IPS-11a (cell line): ENCODE results near the gene ABLIM1.

Experiments
- H3K4me3 ChIP-seq: one replicate; pipeline ENCODE4 v1.5.1; 2013; ENCODE audit warnings: low read depth, low read length, control low read depth

Gene ABLIM1

GRCh38 chr10:114680543-114681117 lies 22.6 kb upstream of the ABLIM1 start:
- no peak overlapping the region for H3K4me3 ChIP-seq

GRCh38 chr10:114679552-114679951 lies 21.5 kb upstream of the ABLIM1 start:
- no peak overlapping the region for H3K4me3 ChIP-seq

GRCh38 chr10:114678820-114679219 lies 20.7 kb upstream of the ABLIM1 start:
- no peak overlapping the region for H3K4me3 ChIP-seq

GRCh38 chr10:114678336-114678735 lies 20.3 kb upstream of the ABLIM1 start:
- no peak overlapping the region for H3K4me3 ChIP-seq

GRCh38 chr10:114674346-114674745 lies 16.3 kb upstream of the ABLIM1 start:
- H3K4me3 ChIP-seq, result no peak overlapping the region

- H3K4me3 ChIP-seq, result no peak overlapping the region
Observed at GRCh38 chr10:114669648-114670047, 11.6 kb upstream of the ABLIM1 start.

- H3K4me3 ChIP-seq, result no peak overlapping the region
Observed at GRCh38 chr10:114668375-114669080, 10.5 kb upstream of the ABLIM1 start.

GRCh38 chr10:114665873-114666272 lies 7.8 kb upstream of the ABLIM1 start:
- H3K4me3 ChIP-seq, result no peak overlapping the region

- no peak overlapping the region for H3K4me3 ChIP-seq
Observed at GRCh38 chr10:114665406-114665805, 7.3 kb upstream of the ABLIM1 start.

GRCh38 chr10:114664127-114664526 lies 6.1 kb upstream of the ABLIM1 start:
- H3K4me3 ChIP-seq, result no peak overlapping the region

- no peak overlapping the region for H3K4me3 ChIP-seq
Observed at GRCh38 chr10:114663626-114664025, 5.6 kb upstream of the ABLIM1 start.

- H3K4me3 ChIP-seq, result no peak overlapping the region
Observed at GRCh38 chr10:114662646-114663217, 4.7 kb upstream of the ABLIM1 start.

GRCh38 chr10:114661212-114661880 lies 3.3 kb upstream of the ABLIM1 start:
- no peak overlapping the region for H3K4me3 ChIP-seq

- H3K4me3 ChIP-seq, result no peak overlapping the region
Observed at GRCh38 chr10:114655671-114656070, 2.4 kb downstream of the ABLIM1 start.

- no peak overlapping the region for H3K4me3 ChIP-seq
Observed at GRCh38 chr10:114654822-114655575, 3.1 kb downstream of the ABLIM1 start.

GRCh38 chr10:114653926-114654325 lies 4.1 kb downstream of the ABLIM1 start:
- H3K4me3 ChIP-seq, result no peak overlapping the region

- no peak overlapping the region for H3K4me3 ChIP-seq
Observed at GRCh38 chr10:114652402-114653368, 5.4 kb downstream of the ABLIM1 start.

GRCh38 chr10:114650831-114651230 lies 7.2 kb downstream of the ABLIM1 start:
- no peak overlapping the region for H3K4me3 ChIP-seq

- no peak overlapping the region for H3K4me3 ChIP-seq
Observed at GRCh38 chr10:114650266-114650665, 7.8 kb downstream of the ABLIM1 start.
